HepG2 (cell line): ENCODE measurements around the gene HES7. TPM values are rescaled to one million over a fixed set of nuclear protein-coding genes. Genes with fewer than 3 reads are reported as not detected.

ENCODE experiments used
- ATAC-seq: fragments of 200-7000 bp; cut with Tn5 transposase; 3 replicates; pipeline ENCODE4 v1.9.1; 2020; ENCODE audit warnings: mild to moderate bottlenecking, moderate library complexity
- BruUV-seq: library from RNA; stranded (reverse); fragments of 400-500 nt; replicated peaks from 2 replicates; lab custom pipeline; 2021; lab: Mats Ljungman, UMichigan
- CTCF ChIA-PET: fragments of 300-600 bp; formaldehyde crosslinking; extraction: SDS; loops from one replicate; lab custom pipeline; 2021; ENCODE audit warnings: low total read pairs, inconsistent platforms, low intra/inter-chr PET ratio; lab: Yijun Ruan, JAX
- POLR2A ChIA-PET: fragments of 350-600 bp; sonication (Branson Sonifier 250); formaldehyde crosslinking; loops from one replicate; lab custom pipeline; 2020; ENCODE audit warnings: antibody characterized with exemption, inconsistent platforms; lab: Yijun Ruan, JAX
- DNase-seq: peaks from one replicate; pipeline ENCODE4 v3.0.0-alpha.2; 2015; ENCODE audit warnings: low spot score
- FAIRE-seq: peaks from 3 replicates; lab custom pipeline; 2011; peaks lifted over from hg19 to GRCh38; lab: Jason Lieb, UNC
- H2AFZ ChIP-seq: one replicate; pipeline ENCODE4 v1.6.1; 2011; ENCODE audit warnings: low read length, inconsistent platforms
- H3K27ac ChIP-seq: fragments of 300-600 bp; 3 replicates; pipeline ENCODE4 v1.8.0; 2011; ENCODE audit warnings: mixed run types, mild to moderate bottlenecking, mixed read lengths, low read length, inconsistent platforms; ENCODE audit not compliant: insufficient read depth; ENCODE audit errors: extremely low read length
- H3K27me3 ChIP-seq, 2 experiments: fragments of 200-600 bp in 1 of 2; 2 replicates in 1 of 2; 3 replicates in 1 of 2; pipeline versions ENCODE4 v1.6.0 to v1.8.0; 2011; ENCODE audit warnings: low read length in 2 of 2, mild to moderate bottlenecking in 2 of 2, moderate library complexity in 2 of 2, inconsistent platforms in 1 of 2; ENCODE audit not compliant: insufficient read depth in 2 of 2, control insufficient read depth in 1 of 2
- H3K36me3 ChIP-seq, 2 experiments: fragments of 200-600 bp in 1 of 2; replicated peaks in 1 of 2; 2 replicates in 1 of 2; 3 replicates in 1 of 2; pipeline versions ENCODE4 v1.5.1 to v1.8.0; 2011; ENCODE audit warnings: low read length in 2 of 2, inconsistent platforms in 1 of 2; ENCODE audit not compliant: insufficient read depth in 2 of 2, control insufficient read depth in 1 of 2
- H3K4me1 ChIP-seq: 2 replicates; pipeline ENCODE4 v1.5.1; 2012; ENCODE audit warnings: low read length, inconsistent platforms; ENCODE audit not compliant: insufficient read depth
- H3K4me2 ChIP-seq: 2 replicates; pipeline ENCODE4 v1.6.0; 2011; ENCODE audit warnings: low read depth, low read length, inconsistent platforms
- H3K4me3 ChIP-seq, 3 experiments: fragments of 200-600 bp in 1 of 3; sonication (generic), shearing (Covaris generic) in 1 of 3; replicated peaks in 1 of 3; 2 replicates each; pipeline ENCODE4 v1.5.1; 2011 to 2016; ENCODE audit warnings: low read length in 3 of 3, inconsistent platforms in 2 of 3, low read depth in 2 of 3, mild to moderate bottlenecking in 2 of 3, control low read depth in 1 of 3, mixed read lengths in 1 of 3; ENCODE audit not compliant: insufficient read depth in 1 of 3
- H3K79me2 ChIP-seq: one replicate; pipeline ENCODE4 v1.6.1; 2011; ENCODE audit warnings: low read length, inconsistent platforms; ENCODE audit not compliant: insufficient read depth
- H3K9ac ChIP-seq: 2 replicates; pipeline ENCODE4 v1.6.0; 2011; ENCODE audit warnings: mild to moderate bottlenecking, low read depth, low read length, inconsistent platforms; ENCODE audit not compliant: insufficient read depth
- H3K9me3 ChIP-seq: 2 replicates; pipeline ENCODE4 v1.5.1; 2012; ENCODE audit warnings: mild to moderate bottlenecking, low read length
- H4K20me1 ChIP-seq: 2 replicates; pipeline ENCODE4 v1.6.0; 2011; ENCODE audit warnings: inconsistent platforms, mild to moderate bottlenecking, low read length, moderate library complexity; ENCODE audit not compliant: insufficient read depth
- SALL1 ChIP-seq: sonication (generic); formaldehyde crosslinking; IDR thresholded peaks from 2 replicates; pipeline ENCODE4 v1.8.0; 2022; ENCODE audit warnings: mild to moderate bottlenecking, missing genetic modification reagents
- STAT5B ChIP-seq: sonication (generic); formaldehyde crosslinking; IDR thresholded peaks from 2 replicates; pipeline ENCODE4 v1.4.0; 2020; ENCODE audit warnings: missing genetic modification reagents
- ZFP82 ChIP-seq: sonication (generic); formaldehyde crosslinking; IDR thresholded peaks from 2 replicates; pipeline ENCODE4 v1.5.1; 2020; ENCODE audit warnings: mild to moderate bottlenecking, missing genetic modification reagents, borderline replicate concordance
- ZFX ChIP-seq: sonication (generic); formaldehyde crosslinking; IDR thresholded peaks from 2 replicates; pipeline ENCODE4 v1.4.0; 2020; ENCODE audit warnings: mild to moderate bottlenecking, low read depth, missing genetic modification reagents, moderate library complexity
- ZNF124 ChIP-seq: sonication (generic); formaldehyde crosslinking; IDR thresholded peaks from 2 replicates; pipeline ENCODE4 v1.4.0; 2020; ENCODE audit warnings: missing genetic modification reagents
- ZNF501 ChIP-seq: sonication (generic); formaldehyde crosslinking; IDR thresholded peaks from 2 replicates; pipeline ENCODE4 v1.5.1; 2020; ENCODE audit warnings: mild to moderate bottlenecking, moderate library complexity, missing genetic modification reagents
- ZNF746 ChIP-seq: sonication (generic); formaldehyde crosslinking; IDR thresholded peaks from 2 replicates; pipeline ENCODE4 v1.8.0; 2022; ENCODE audit warnings: mild to moderate bottlenecking, missing genetic modification reagents
- WGBS: methylation state at CpG from one replicate; pipeline ENCODE4 v1.1.6; 2017; ENCODE audit warnings: low lambda C conversion rate; 5-methylcytosine and 5-hydroxymethylcytosine counted together
- in situ Hi-C: cut with HindIII; loops from 2 replicates; pipeline ENCODE4 v1.10.0; 2017; ENCODE audit warnings: low pct_unique_long_range_greater_than_20kb; ENCODE audit not compliant: extremely low pct_ligation_motif_present
- intact Hi-C: fragments of 100-400 bp; cut with micrococcal nuclease; formaldehyde crosslinking; loops from one replicate; pipeline ENCODE4 v1.10.0; 2022; ENCODE audit not compliant: unreplicated experiment
- polyA plus RNA-seq, 8 experiments: library from polyadenylated mRNA; depleted of rRNA in 3 of 8; stranded (reverse) in 7 of 8; unstranded in 1 of 8; fragments of >200 nt; fragmentation: Illumina TruSeq in 4 of 8; extraction: Trizol in 4 of 8; gene quantifications; 2 replicates each; pipeline versions ENCODE4 v1.2.1 to v1.2.3, GENCODE V29; 2011 to 2016; ENCODE audit warnings: low read depth in 4 of 8, missing spikeins in 1 of 8, mixed read lengths in 1 of 8; ENCODE audit not compliant: insufficient read depth in 1 of 8
- total RNA-seq, 5 experiments: library from RNA; depleted of rRNA; stranded (reverse); fragments of >200 nt; fragmentation: Illumina TruSeq; extraction: Trizol; gene quantifications; 2 replicates each; pipeline ENCODE4 v1.2.3, GENCODE V29; 2016; ENCODE audit warnings: low read depth in 1 of 5
- TF ChIP-seq, protein P1 (sequence below): sonication (generic); formaldehyde crosslinking; IDR thresholded peaks from 2 replicates; pipeline ENCODE4 v1.5.1; 2020; ENCODE audit warnings: mild to moderate bottlenecking, moderate library complexity, missing genetic modification reagents
- TF ChIP-seq, protein P2 (sequence below): sonication (generic); formaldehyde crosslinking; IDR thresholded peaks from 2 replicates; pipeline ENCODE4 v1.4.0; 2020; ENCODE audit warnings: mild to moderate bottlenecking, missing genetic modification reagents, borderline replicate concordance
- TF ChIP-seq, protein P3 (sequence below): sonication (generic); formaldehyde crosslinking; IDR thresholded peaks from 2 replicates; pipeline ENCODE4 v1.4.0; 2020; ENCODE audit warnings: mild to moderate bottlenecking, missing genetic modification reagents
- TF ChIP-seq, protein P4 (sequence below): sonication (generic); formaldehyde crosslinking; IDR thresholded peaks from 2 replicates; pipeline ENCODE4 v1.4.0; 2020; ENCODE audit warnings: missing genetic modification reagents, mild to moderate bottlenecking, borderline replicate concordance

Gene HES7
- total and polyA plus RNA-seq, 2 of the 13 experiments (the other 11 are each of a cell fraction or from before 2014, with no cell fraction given): not detected

DNA sequence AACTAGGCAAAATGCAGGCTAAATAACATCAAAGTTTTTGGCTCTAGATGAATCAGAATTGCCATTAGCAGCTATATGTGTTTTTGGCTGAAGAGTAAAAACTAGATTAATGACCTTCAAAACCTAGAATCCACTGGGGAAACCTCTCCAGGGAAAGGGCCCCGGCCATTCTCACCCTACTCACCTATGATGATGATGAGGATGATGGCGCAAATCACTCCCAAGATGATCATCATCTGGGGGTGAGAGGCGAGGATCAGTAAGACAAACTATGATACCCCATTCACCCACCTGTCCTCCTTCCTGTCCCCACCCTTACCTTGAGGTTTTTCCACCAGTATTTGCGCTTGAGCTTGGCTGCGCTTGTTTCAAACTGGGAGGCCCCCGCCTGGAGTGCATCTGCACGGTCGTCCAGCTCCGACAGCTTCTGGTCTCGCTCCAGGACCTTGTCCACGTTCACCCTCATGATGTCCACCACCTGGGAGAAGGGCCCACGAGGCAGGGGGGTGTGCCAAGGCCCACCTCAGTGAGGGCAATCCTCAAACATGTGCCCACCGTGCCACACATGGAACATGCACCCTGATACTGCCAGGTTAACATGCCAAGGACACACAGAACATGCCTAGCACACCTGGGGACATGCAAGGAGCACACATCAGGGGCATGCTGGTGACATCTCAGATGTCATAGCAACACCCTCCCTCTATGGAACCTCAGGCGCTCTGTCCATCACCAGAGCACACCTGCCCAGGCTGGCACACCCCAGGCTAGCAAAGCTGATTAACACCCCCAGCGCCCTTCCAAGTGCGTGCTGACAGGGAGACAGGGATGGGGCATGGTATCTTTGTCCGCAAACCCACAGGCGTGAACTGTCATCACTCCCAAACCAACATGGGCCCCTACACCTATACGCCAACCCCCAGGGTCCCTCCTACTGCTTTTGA is 37.7 kb upstream of the HES7 start:
- peak overlapping the region; percentile 80 for H3K27ac ChIP-seq
- DNase-seq (no peak), ATAC-seq (no peak), FAIRE-seq (no peak)
- peaks cover 1 to 7% of the 10 kb centered on the region in 2 experiments; a peak in 3 of 5 replicates for H3K36me3 ChIP-seq
- BruUV-seq: TSS peak; percentile 67
- no peaks in the 10 kb centered on the region for H3K9me3 ChIP-seq
- WGBS: 89% methylated on average over 14 of the region's 19 CpGs
- H3K27me3 ChIP-seq: no peaks in the 10 kb centered on the region; a peak in 1 of 5 replicates
- ChIA-PET POLR2A (interaction anchor here (2.0 kb wide), 1 partner anchor 11 kb away, joined by 11 read pairs; no protein-coding TSS in a partner anchor), CTCF (interaction anchor here (1.9 kb wide), 1 partner anchor 23 kb away, joined by 5 read pairs; no protein-coding TSS in a partner anchor)
- H2AFZ ChIP-seq: no peak overlapping the region
- peak overlapping the region; percentile 100 for H3K4me2 ChIP-seq
- TF ChIP-seq SALL1 (CRISPR knock-in tag) (no peak), ZNF501 (CRISPR knock-in tag) (0 out of 2 replicates have a peak, but pooled peaks have one; percentile 39), ZNF124 (CRISPR knock-in tag) (no peak), STAT5B (no peak), ZFX (no peak), ZFP82 (CRISPR knock-in tag) (no peak), ZNF746 (CRISPR knock-in tag) (0 out of 2 replicates have a peak, but pooled peaks have one; percentile 20)
- TF ChIP-seq, protein P1, sequence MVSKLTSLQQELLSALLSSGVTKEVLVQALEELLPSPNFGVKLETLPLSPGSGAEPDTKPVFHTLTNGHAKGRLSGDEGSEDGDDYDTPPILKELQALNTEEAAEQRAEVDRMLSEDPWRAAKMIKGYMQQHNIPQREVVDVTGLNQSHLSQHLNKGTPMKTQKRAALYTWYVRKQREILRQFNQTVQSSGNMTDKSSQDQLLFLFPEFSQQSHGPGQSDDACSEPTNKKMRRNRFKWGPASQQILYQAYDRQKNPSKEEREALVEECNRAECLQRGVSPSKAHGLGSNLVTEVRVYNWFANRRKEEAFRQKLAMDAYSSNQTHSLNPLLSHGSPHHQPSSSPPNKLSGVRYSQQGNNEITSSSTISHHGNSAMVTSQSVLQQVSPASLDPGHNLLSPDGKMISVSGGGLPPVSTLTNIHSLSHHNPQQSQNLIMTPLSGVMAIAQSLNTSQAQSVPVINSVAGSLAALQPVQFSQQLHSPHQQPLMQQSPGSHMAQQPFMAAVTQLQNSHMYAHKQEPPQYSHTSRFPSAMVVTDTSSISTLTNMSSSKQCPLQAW (CRISPR knock-in tag): 0 out of 2 replicates have a peak, but pooled peaks have one; percentile 2
- TF ChIP-seq, protein P2, sequence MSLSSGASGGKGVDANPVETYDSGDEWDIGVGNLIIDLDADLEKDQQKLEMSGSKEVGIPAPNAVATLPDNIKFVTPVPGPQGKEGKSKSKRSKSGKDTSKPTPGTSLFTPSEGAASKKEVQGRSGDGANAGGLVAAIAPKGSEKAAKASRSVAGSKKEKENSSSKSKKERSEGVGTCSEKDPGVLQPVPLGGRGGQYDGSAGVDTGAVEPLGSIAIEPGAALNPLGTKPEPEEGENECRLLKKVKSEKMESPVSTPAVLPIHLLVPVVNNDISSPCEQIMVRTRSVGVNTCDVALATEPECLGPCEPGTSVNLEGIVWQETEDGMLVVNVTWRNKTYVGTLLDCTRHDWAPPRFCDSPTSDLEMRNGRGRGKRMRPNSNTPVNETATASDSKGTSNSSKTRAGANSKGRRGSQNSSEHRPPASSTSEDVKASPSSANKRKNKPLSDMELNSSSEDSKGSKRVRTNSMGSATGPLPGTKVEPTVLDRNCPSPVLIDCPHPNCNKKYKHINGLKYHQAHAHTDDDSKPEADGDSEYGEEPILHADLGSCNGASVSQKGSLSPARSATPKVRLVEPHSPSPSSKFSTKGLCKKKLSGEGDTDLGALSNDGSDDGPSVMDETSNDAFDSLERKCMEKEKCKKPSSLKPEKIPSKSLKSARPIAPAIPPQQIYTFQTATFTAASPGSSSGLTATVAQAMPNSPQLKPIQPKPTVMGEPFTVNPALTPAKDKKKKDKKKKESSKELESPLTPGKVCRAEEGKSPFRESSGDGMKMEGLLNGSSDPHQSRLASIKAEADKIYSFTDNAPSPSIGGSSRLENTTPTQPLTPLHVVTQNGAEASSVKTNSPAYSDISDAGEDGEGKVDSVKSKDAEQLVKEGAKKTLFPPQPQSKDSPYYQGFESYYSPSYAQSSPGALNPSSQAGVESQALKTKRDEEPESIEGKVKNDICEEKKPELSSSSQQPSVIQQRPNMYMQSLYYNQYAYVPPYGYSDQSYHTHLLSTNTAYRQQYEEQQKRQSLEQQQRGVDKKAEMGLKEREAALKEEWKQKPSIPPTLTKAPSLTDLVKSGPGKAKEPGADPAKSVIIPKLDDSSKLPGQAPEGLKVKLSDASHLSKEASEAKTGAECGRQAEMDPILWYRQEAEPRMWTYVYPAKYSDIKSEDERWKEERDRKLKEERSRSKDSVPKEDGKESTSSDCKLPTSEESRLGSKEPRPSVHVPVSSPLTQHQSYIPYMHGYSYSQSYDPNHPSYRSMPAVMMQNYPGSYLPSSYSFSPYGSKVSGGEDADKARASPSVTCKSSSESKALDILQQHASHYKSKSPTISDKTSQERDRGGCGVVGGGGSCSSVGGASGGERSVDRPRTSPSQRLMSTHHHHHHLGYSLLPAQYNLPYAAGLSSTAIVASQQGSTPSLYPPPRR (CRISPR knock-in tag): 0 out of 2 replicates have a peak, but pooled peaks have one; percentile 14
- TF ChIP-seq, protein P3, sequence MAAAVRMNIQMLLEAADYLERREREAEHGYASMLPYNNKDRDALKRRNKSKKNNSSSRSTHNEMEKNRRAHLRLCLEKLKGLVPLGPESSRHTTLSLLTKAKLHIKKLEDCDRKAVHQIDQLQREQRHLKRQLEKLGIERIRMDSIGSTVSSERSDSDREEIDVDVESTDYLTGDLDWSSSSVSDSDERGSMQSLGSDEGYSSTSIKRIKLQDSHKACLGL (CRISPR knock-in tag): no peak
- TF ChIP-seq, protein P4, sequence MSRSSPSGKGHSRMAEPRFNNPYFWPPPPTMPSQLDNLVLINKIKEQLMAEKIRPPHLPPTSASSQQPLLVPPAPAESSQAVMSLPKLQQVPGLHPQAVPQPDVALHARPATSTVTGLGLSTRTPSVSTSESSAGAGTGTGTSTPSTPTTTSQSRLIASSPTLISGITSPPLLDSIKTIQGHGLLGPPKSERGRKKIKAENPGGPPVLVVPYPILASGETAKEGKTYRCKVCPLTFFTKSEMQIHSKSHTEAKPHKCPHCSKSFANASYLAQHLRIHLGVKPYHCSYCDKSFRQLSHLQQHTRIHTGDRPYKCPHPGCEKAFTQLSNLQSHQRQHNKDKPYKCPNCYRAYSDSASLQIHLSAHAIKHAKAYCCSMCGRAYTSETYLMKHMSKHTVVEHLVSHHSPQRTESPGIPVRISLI (CRISPR knock-in tag): 0 out of 2 replicates have a peak, but pooled peaks have one; percentile 4
- intact Hi-C loops (no loop called here), in situ Hi-C loops (no loop called here)
- H3K79me2 ChIP-seq: peaks cover 18% of the 10 kb centered on the region
- peaks cover 62% of the 10 kb centered on the region for H3K4me1 ChIP-seq
- H3K4me3 ChIP-seq: peak overlapping the region; percentile 92 to 99 (median 98)
- H3K9ac ChIP-seq: peak overlapping the region; percentile 95
- no peaks in the 10 kb centered on the region for H4K20me1 ChIP-seq
